Smooth muscle cell (in vitro differentiated cells): ENCODE results near the gene NLRC3. TPM values are rescaled to one million over a fixed set of nuclear protein-coding genes. Genes with fewer than 3 reads are reported as not detected.

Experiments used
- DNase-seq: peaks from one replicate; lab custom pipeline; 2025; ENCODE audit not compliant: unreplicated experiment; lab: John Stamatoyannopoulos, UW
- H2AFZ ChIP-seq: fragments of 200-600 bp; sonication (generic); 2 replicates; pipeline ENCODE4 v1.6.0; 2016; ENCODE audit warnings: antibody characterized with exemption, low read depth, mild to moderate bottlenecking
- H3F3A ChIP-seq: fragments of 200-600 bp; sonication (generic); 2 replicates; pipeline ENCODE4 v1.6.0; 2017; ENCODE audit warnings: antibody characterized with exemption, low read depth
- H3K27ac ChIP-seq: fragments of 200-600 bp; sonication (generic); 2 replicates; pipeline ENCODE4 v1.5.1; 2016; ENCODE audit warnings: low read depth, mild to moderate bottlenecking
- H3K27me3 ChIP-seq: fragments of 200-600 bp; sonication (generic); 2 replicates; pipeline ENCODE4 v1.6.1; 2016; ENCODE audit warnings: low read depth, mild to moderate bottlenecking
- H3K36me3 ChIP-seq: fragments of 200-600 bp; sonication (generic); 2 replicates; pipeline ENCODE4 v1.5.1; 2016; ENCODE audit warnings: low read depth
- H3K4me1 ChIP-seq: fragments of 200-600 bp; sonication (generic); 2 replicates; pipeline ENCODE4 v1.5.1; 2016; ENCODE audit warnings: low read depth
- H3K4me2 ChIP-seq: fragments of 200-600 bp; sonication (generic); 2 replicates; pipeline ENCODE4 v1.6.0; 2016; ENCODE audit warnings: mild to moderate bottlenecking
- H3K4me3 ChIP-seq: fragments of 200-600 bp; sonication (generic); 2 replicates; pipeline ENCODE4 v1.5.1; 2016; ENCODE audit warnings: mild to moderate bottlenecking
- H3K79me2 ChIP-seq: fragments of 200-600 bp; sonication (generic); 2 replicates; pipeline ENCODE4 v1.6.0; 2016; ENCODE audit warnings: low read depth, mild to moderate bottlenecking
- H3K9ac ChIP-seq: fragments of 200-600 bp; sonication (generic); 2 replicates; pipeline ENCODE4 v1.6.0; 2016; ENCODE audit warnings: low read depth
- H3K9me3 ChIP-seq: fragments of 200-600 bp; sonication (generic); replicated peaks from 2 replicates; pipeline ENCODE4 v1.5.1; 2016; ENCODE audit warnings: low read depth
- H4K20me1 ChIP-seq: fragments of 200-600 bp; sonication (generic); 2 replicates; pipeline ENCODE4 v1.6.0; 2016; ENCODE audit warnings: low read depth
- WGBS: methylation state at CpG from one replicate; pipeline ENCODE4 v1.1.7; 2016; ENCODE audit warnings: low lambda C conversion rate; 5-methylcytosine and 5-hydroxymethylcytosine counted together
- polyA plus RNA-seq: library from polyadenylated mRNA; unstranded; fragments of >200 nt; fragmentation: Nextera tagmentation; extraction: Ambion mirVana; gene quantifications from 2 replicates; pipeline ENCODE4 v1.2.1, GENCODE V29; 2016
- total RNA-seq: library from RNA; depleted of rRNA; stranded (reverse); fragments of >200 nt; gene quantifications from 2 replicates; pipeline ENCODE4 v1.2.3, GENCODE V29; 2014
- TF ChIP-seq, protein P1 (sequence below): fragments of 200-600 bp; sonication (generic); IDR thresholded peaks from 2 replicates; pipeline ENCODE4 v1.5.1; 2017; ENCODE audit warnings: borderline replicate concordance, mild to moderate bottlenecking, antibody characterized with exemption; ENCODE audit not compliant: insufficient read depth, poor library complexity, severe bottlenecking

Gene NLRC3
- total and polyA plus RNA-seq, 2 experiments from 2014 or later, result 0.02 TPM; not detected in 1

DNA sequence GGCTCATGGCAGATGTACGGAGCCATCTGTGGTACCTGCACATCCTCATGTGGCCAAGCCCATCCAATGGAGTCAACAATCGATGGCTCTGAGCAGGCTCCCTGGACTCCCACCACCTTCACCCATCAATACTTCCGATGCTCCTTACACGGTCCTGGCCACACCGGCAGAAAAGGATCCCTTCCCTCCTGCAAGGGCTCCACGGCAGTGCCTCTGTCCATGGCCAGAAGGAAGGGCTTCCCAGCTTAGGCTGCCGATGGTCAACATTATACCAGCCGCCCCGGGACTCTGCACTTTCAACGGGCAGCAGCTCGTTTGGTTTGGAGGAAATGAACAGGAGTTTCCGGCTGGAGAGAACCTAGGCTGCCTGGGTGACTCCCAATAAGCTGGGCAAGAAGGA, 21.0 kb upstream of the NLRC3 start:
- H3K36me3 ChIP-seq, result no peaks in the 10 kb centered on the region
- 97% methylated on average over 12 of the region's 12 CpGs for WGBS

DNA sequence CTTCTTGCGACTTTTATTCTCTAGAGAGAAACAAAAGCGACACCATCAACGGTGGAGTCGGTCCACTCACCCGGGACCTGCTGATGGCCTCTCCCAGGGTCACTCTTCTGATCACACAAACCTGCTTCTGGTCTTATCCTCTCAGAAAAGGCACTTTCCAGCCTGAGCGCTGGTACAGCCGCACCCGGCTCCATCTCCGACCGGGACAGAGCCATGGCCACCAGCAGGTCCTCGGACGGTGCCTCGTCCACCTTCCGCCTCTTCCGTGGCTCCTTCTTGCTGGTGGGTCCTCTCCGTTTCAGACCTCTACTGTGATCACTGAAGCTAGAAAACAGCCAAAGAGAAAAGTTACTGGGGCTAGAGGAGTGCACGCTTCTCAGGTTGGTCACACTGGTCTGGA, 20.5 kb upstream of the NLRC3 start:
- 98% methylated on average over 17 of the region's 17 CpGs for WGBS
- Histone ChIP-seq H3K27ac (no peak overlapping the region), H3F3A (no peaks in the 10 kb centered on the region), H3K4me2 (no peak overlapping the region), H3K9ac (no peak overlapping the region), H3K4me1 (no peaks in the 10 kb centered on the region), H3K79me2 (no peaks in the 10 kb centered on the region), H3K4me3 (no peak overlapping the region), H2AFZ (no peak overlapping the region), H3K36me3 (no peaks in the 10 kb centered on the region), H3K9me3 (no peaks in the 10 kb centered on the region), H4K20me1 (no peaks in the 10 kb centered on the region), H3K27me3 (no peaks in the 10 kb centered on the region)
- TF ChIP-seq, protein P1, sequence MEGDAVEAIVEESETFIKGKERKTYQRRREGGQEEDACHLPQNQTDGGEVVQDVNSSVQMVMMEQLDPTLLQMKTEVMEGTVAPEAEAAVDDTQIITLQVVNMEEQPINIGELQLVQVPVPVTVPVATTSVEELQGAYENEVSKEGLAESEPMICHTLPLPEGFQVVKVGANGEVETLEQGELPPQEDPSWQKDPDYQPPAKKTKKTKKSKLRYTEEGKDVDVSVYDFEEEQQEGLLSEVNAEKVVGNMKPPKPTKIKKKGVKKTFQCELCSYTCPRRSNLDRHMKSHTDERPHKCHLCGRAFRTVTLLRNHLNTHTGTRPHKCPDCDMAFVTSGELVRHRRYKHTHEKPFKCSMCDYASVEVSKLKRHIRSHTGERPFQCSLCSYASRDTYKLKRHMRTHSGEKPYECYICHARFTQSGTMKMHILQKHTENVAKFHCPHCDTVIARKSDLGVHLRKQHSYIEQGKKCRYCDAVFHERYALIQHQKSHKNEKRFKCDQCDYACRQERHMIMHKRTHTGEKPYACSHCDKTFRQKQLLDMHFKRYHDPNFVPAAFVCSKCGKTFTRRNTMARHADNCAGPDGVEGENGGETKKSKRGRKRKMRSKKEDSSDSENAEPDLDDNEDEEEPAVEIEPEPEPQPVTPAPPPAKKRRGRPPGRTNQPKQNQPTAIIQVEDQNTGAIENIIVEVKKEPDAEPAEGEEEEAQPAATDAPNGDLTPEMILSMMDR, result no peak
- no peak for DNase-seq

More for the DNA sequence above, 21.0 kb upstream of the NLRC3 start:
- Histone ChIP-seq H3K79me2 (no peaks in the 10 kb centered on the region), H3F3A (no peaks in the 10 kb centered on the region), H3K9ac (no peak overlapping the region), H3K27ac (no peak overlapping the region), H3K4me1 (no peaks in the 10 kb centered on the region), H2AFZ (no peak overlapping the region), H3K4me3 (no peak overlapping the region), H3K9me3 (no peaks in the 10 kb centered on the region), H4K20me1 (no peaks in the 10 kb centered on the region), H3K27me3 (no peaks in the 10 kb centered on the region), H3K4me2 (no peak overlapping the region)
- no peak for DNase-seq
- TF ChIP-seq, protein P1, result no peak

DNA sequence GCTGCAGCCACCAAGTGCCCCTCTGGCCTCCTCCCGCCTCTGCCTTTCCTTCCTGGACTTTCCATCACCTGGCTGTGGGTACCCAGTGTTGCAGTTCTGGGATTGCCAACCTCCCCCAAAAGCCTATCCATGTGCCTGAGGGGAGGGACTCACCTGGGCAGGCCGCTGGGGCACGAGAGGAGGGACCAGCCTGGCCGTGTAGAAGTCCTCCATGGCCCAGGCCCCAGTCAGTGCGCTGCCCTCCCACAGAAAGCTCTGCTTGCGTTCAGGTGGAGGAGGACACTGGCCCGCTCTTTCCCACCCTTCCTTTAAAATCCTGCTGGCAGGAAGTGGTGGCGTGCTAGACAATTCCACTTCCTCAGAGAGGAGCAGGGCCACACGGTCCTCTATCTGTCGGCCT, 20.0 kb upstream of the NLRC3 start:
- no peaks in the 10 kb centered on the region for H3K4me1 ChIP-seq
- no peak overlapping the region for H3K27ac ChIP-seq
- no peak overlapping the region for H2AFZ ChIP-seq
- TF ChIP-seq, protein P1, result no peak
- no peak overlapping the region for H3K4me2 ChIP-seq
- no peaks in the 10 kb centered on the region for H3F3A ChIP-seq
- no peak overlapping the region for H3K9ac ChIP-seq
- no peaks in the 10 kb centered on the region for H3K79me2 ChIP-seq
- H3K36me3 ChIP-seq, result no peaks in the 10 kb centered on the region
- WGBS, result 92% methylated on average over 10 of the region's 10 CpGs
- no peaks in the 10 kb centered on the region for H4K20me1 ChIP-seq
- H3K27me3 ChIP-seq, result no peaks in the 10 kb centered on the region
- no peak overlapping the region for H3K4me3 ChIP-seq
- no peak for DNase-seq
- H3K9me3 ChIP-seq, result no peaks in the 10 kb centered on the region

DNA sequence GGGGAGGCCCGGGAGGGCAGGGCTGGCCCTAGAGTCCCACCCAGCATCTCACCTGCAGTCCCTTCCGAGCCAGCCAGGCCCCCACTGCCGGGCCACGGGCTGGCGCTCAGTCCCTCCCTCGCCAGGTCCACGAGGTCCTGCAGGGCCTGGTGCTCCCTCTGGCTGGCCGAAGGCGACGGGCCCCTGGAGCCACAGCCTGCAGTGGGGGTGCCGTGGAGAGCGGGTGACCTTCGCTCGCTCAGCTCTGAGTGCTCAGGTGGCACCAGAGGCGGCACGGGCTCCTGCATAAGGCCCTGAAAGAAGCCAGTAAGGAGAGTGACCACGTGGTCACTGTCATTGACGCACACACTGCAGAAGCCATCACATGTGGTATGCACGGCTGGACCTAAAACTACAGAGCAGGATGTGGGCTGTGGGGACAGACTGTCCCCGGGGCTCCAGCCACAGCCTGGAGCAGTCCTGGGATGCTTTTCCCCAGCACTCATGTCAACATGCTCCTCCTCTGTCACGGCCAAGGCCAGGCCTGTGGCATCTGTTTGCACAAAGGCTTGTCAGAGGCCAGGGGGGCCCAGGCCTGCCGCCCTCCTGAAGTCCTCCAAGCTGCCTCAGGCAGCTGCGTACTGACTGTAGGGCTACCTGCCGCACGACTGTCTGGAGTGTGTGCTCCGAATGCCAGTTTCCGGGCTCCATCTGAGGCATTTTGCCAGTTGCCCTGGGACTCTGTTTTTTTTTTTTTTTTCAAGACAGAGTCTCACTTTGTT, 19.1 kb upstream of the NLRC3 start:
- H3K9me3 ChIP-seq, result no peaks in the 10 kb centered on the region
- H3K36me3 ChIP-seq, result no peaks in the 10 kb centered on the region
- no peak overlapping the region for H3K4me2 ChIP-seq
- H3K79me2 ChIP-seq, result no peaks in the 10 kb centered on the region
- TF ChIP-seq, protein P1, result no peak
- no peaks in the 10 kb centered on the region for H4K20me1 ChIP-seq
- H3K27ac ChIP-seq, result no peak overlapping the region
- no peak overlapping the region for H3K9ac ChIP-seq
- H3K4me3 ChIP-seq, result no peak overlapping the region
- no peaks in the 10 kb centered on the region for H3F3A ChIP-seq
- H3K27me3 ChIP-seq, result no peaks in the 10 kb centered on the region
- H2AFZ ChIP-seq, result no peak overlapping the region
- 96% methylated on average over 26 of the region's 27 CpGs for WGBS
- DNase-seq, result no peak
- no peaks in the 10 kb centered on the region for H3K4me1 ChIP-seq
